Kidney (tissue), 14 donors: ENCODE measurements around the gene NTMT1. TPM values are rescaled to one million over a fixed set of nuclear protein-coding genes. Genes with fewer than 3 reads are reported as not detected.

Experiments
- DNase-seq, 5 donors: peaks; one replicate each; pipeline ENCODE4 v3.0.0-alpha.2; 2013 to 2020
- FAIRE-seq: peaks from 2 replicates; lab custom pipeline; 2012; peaks lifted over from hg19 to GRCh38; lab: Jason Lieb, UNC
- H3K27ac ChIP-seq, 2 donors: one replicate each; pipeline ENCODE4 v1.7.0; 2013; ENCODE audit warnings: low read depth in 2 of 2, low read length in 2 of 2, inconsistent platforms in 1 of 2
- H3K27me3 ChIP-seq: one replicate; pipeline ENCODE4 v1.7.1; 2013; ENCODE audit warnings: low read length, inconsistent platforms; ENCODE audit not compliant: control insufficient read depth, insufficient read depth
- H3K36me3 ChIP-seq, 3 donors: one replicate each; pipeline versions ENCODE4 v1.7.0 to v1.7.1; 2013; ENCODE audit warnings: low read length in 3 of 3, control low read depth in 1 of 3, inconsistent platforms in 1 of 3; ENCODE audit not compliant: insufficient read depth in 3 of 3, control insufficient read depth in 2 of 3
- H3K4me1 ChIP-seq, 3 donors: one replicate each; pipeline versions ENCODE4 v1.7.0 to v1.7.1; 2013; ENCODE audit warnings: low read length in 3 of 3, inconsistent platforms in 1 of 3, low read depth in 1 of 3; ENCODE audit not compliant: control insufficient read depth in 2 of 3, insufficient read depth in 2 of 3
- H3K4me3 ChIP-seq, 3 donors: one replicate each; pipeline versions ENCODE4 v1.7.0 to v1.8.1; 2013; ENCODE audit warnings: low read length in 3 of 3, control low read depth in 1 of 3, inconsistent platforms in 1 of 3
- H3K9ac ChIP-seq, 3 donors: one replicate each; pipeline versions ENCODE4 v1.7.0 to v1.7.1; 2013; ENCODE audit warnings: low read length in 3 of 3, control low read depth in 1 of 3, inconsistent platforms in 1 of 3
- H3K9me3 ChIP-seq, 3 donors: one replicate each; pipeline versions ENCODE4 v1.7.0 to v1.7.1; 2013; ENCODE audit warnings: low read length in 3 of 3, control low read depth in 1 of 3, inconsistent platforms in 1 of 3; ENCODE audit not compliant: control insufficient read depth in 2 of 3, insufficient read depth in 1 of 3
- CTCF ChIP-seq: IDR thresholded peaks from 3 replicates; pipeline ENCODE4 v1.5.1; 2012; ENCODE audit warnings: mild to moderate bottlenecking, moderate library complexity, borderline replicate concordance; ENCODE audit not compliant: insufficient read depth; ENCODE audit errors: extremely low read depth
- intact Hi-C: fragments of 100-400 bp; cut with DNase I; formaldehyde crosslinking; loops from one replicate; pipeline ENCODE4 v1.11.1; 2022
- polyA plus RNA-seq: library from polyadenylated mRNA; stranded (reverse); fragments of 350-450 nt; fragmentation: Illumina TruSeq; extraction: RNeasy Lipid Tissue Mini Kit (QIAGEN cat#74804); gene quantifications from one replicate; pipeline ENCODE4 v1.2.3, GENCODE V29; 2014; ENCODE audit warnings: low read depth, low replicate concordance; ENCODE audit not compliant: insufficient read depth
- total RNA-seq: library from RNA; stranded (reverse); fragmentation: NEBNext Ultra II Directional; extraction: Animal tissue kit (Norgen Biotek cat#: 25700); gene quantifications from one replicate; pipeline ENCODE4 v1.2.1, GENCODE V29; 2021
- donor health status: control.
- donor health status: control.
- donor health status: control.
- donor health status: control.
- donor health status: control.
- donor health status: DM: yes; HTN: yes; CAD: no.
- donor health status: Normal renal cell carcinoma (clear cell type).

The NTMT1 gene
- total and polyA plus RNA-seq, 2 donors from 2014 or later, result 32.6 to 61.2 TPM

GRCh38 chr9:129649726-129650679 lies 24.0 kb downstream of the NTMT1 start:
- TF ChIP-seq CTCF, result no peak
- intact Hi-C loops, result loop anchor here (10.0 kb wide), 1 partner anchor 135 kb away; no protein-coding TSS in a partner anchor
- H3K27ac ChIP-seq, result no peak overlapping the region
- no peaks in the 10 kb centered on the region for H3K36me3 ChIP-seq
- FAIRE-seq, result no peak
- H3K4me3 ChIP-seq, result no peak overlapping the region
- DNase-seq, result no peak
- H3K27me3 ChIP-seq, result no peaks in the 10 kb centered on the region
- H3K9me3 ChIP-seq, result no peaks in the 10 kb centered on the region
- H3K4me1 ChIP-seq, result peaks cover 0 to 4% (median 0%) of the 10 kb centered on the region in 3 donors
- H3K9ac ChIP-seq, result no peak overlapping the region

- Histone ChIP-seq H3K9ac (no peak overlapping the region), H3K27me3 (no peaks in the 10 kb centered on the region), H3K4me3 (no peak overlapping the region), H3K4me1 (peaks cover 0 to 4% (median 0%) of the 10 kb centered on the region in 3 donors), H3K27ac (no peak overlapping the region), H3K9me3 (no peaks in the 10 kb centered on the region), H3K36me3 (no peaks in the 10 kb centered on the region)
- TF ChIP-seq CTCF, result no peak
- no peak for DNase-seq
- intact Hi-C loops, result no loop called here
- FAIRE-seq, result no peak
Observed at GRCh38 chr9:129650680-129651235, 24.8 kb downstream of the NTMT1 start.

GRCh38 chr9:129653823-129654553 lies 28.0 kb downstream of the NTMT1 start:
- Histone ChIP-seq H3K27me3 (no peaks in the 10 kb centered on the region), H3K4me3 (peak overlapping the region in 1 of 3 donors; percentile 43), H3K9ac (peak overlapping the region in 2 of 3 donors; percentile 12 to 16), H3K4me1 (peaks cover 0 to 4% (median 0%) of the 10 kb centered on the region in 3 donors), H3K9me3 (no peaks in the 10 kb centered on the region), H3K36me3 (no peaks in the 10 kb centered on the region), H3K27ac (no peak overlapping the region)
- no peak for TF ChIP-seq CTCF
- FAIRE-seq (no peak), DNase-seq (peak in 3 of 5 donors; percentile 43 to 92 (median 90))
- intact Hi-C loops, result no loop called here
